GM18511 (cell line): ENCODE data around the gene ICAM5.
"Not testable (repeated sequence)": the region's sequence is repeated elsewhere in the genome, so short reads cannot be mapped to it uniquely, and the experiment has no call there.

Experiments used
- ATAC-seq: cut with Tn5 transposase; IDR thresholded peaks from one replicate; pipeline ENCODE4 v1.9.1; 2021; ENCODE audit warnings: mild to moderate bottlenecking, moderate library complexity; ENCODE audit not compliant: unreplicated experiment

The ICAM5 gene, protein sequence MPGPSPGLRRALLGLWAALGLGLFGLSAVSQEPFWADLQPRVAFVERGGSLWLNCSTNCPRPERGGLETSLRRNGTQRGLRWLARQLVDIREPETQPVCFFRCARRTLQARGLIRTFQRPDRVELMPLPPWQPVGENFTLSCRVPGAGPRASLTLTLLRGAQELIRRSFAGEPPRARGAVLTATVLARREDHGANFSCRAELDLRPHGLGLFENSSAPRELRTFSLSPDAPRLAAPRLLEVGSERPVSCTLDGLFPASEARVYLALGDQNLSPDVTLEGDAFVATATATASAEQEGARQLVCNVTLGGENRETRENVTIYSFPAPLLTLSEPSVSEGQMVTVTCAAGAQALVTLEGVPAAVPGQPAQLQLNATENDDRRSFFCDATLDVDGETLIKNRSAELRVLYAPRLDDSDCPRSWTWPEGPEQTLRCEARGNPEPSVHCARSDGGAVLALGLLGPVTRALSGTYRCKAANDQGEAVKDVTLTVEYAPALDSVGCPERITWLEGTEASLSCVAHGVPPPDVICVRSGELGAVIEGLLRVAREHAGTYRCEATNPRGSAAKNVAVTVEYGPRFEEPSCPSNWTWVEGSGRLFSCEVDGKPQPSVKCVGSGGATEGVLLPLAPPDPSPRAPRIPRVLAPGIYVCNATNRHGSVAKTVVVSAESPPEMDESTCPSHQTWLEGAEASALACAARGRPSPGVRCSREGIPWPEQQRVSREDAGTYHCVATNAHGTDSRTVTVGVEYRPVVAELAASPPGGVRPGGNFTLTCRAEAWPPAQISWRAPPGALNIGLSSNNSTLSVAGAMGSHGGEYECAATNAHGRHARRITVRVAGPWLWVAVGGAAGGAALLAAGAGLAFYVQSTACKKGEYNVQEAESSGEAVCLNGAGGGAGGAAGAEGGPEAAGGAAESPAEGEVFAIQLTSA

GRCh38 chr19:10289836-10290356 is at the start of gene ICAM5:
TSS of gene ICAM5 (plus strand) at chr19:10289952. CDS start at chr19:10290044, 92 bp downstream.
- ATAC-seq = no peak

- not testable (repeated sequence) for ATAC-seq
Measured at GRCh38 chr19:10241826-10242449, 47.8 kb upstream of the ICAM5 start.

DNA sequence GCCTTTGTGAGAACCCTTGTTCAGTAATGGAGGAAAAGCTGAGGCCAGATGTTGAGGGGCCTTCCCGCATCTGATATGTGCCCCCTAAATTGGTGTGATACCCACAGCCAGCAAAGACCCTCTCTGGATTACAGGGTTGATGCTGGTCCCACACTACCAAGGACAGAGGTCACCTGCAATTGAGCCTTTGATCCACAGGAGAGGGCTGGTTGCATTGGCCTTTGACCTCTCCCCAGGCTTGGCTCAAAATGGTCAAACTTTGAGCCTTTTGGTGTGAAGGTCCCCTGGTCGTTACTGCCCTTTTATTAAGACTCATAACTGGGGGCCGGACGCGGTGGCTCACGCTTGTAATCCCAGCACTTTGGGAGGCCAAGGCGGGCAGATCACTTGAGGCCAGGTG is 46.1 kb upstream of the ICAM5 start:
- no peak for ATAC-seq

DNA sequence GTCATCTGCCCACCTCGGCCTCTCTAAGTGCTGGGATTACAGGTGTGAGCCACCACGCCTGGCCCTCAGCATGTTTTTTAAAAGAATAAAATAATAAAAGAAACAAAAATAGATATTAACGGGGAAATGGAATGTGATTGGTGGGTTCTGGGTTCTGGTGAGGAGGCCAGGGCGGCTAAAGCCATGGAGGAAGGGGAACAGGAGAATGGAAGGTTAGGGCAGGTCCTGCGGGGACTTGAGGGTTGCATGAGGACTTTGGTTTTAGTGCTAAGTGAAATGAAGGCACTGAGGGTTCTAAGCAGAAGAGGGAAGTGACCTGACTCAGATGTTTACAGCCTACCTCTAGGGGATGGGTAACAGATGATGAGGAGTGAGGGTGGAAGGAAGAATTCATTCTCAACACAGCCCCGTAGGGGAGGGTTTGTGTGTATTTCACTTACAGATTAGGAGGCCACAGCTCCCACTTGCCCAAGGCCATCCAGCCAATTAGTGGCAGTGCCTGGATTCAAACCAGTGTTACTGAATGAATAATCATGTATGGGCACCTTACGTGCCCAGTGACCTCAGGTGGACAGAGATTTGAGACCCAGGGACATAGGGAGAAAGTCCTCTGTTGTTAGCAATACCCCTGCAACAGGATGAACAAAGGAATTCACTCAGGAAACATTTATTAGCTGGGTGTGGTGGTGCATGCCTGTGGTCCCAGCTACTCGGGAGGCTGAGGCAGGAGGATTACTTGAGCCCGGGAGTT is 44.4 kb upstream of the ICAM5 start:
- ATAC-seq = peak; percentile 44

- no peak for ATAC-seq
Measured at GRCh38 chr19:10246511-10246910, 43.2 kb upstream of the ICAM5 start.

DNA sequence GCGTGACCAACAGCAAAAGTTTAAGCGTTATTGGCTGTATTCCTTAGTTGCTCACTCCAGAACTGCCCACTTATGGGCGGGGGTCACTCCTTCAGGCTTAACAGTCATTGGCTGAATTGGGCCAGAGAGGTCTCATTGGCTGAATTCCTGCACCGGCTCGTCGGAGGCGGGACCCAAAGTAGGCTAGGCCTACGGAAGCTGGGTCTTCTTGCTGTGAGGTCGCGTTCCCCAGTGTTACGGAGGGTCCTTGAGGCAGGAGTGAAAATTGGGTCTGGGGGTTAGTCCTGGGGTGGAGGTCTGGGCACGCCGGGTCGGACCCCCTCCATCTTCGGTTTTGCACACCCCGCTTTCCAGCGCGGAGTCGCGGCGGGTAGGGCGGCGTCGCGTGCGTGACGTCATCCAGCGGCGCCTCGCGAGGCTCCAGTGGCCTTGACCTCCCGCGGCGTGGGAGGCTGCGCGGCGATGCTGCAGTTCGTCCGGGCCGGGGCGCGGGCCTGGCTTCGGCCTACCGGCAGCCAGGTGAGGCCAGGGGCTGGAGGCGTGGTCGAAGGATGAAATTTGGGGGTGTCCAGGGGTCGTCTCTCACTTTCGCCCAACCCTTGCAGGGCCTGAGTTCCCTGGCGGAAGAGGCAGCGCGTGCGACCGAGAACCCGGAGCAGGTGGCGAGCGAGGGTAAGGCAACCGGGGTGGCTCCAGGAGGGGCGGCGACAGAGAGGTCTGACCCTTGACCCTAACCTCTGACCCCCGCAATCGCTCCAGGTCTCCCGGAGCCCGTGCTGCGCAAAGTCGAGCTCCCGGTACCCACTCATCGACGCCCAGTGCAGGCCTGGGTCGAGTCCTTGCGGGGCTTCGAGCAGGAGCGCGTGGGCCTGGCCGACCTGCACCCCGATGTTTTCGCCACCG is 37.7 kb upstream of the ICAM5 start, which contains the start of gene MRPL4:
Gene MRPL4 (plus strand): TSS at position 423 of the 903 bp plus-strand sequence. CDS start 40 bp downstream, at position 463.
- peak; percentile 93 for ATAC-seq

DNA sequence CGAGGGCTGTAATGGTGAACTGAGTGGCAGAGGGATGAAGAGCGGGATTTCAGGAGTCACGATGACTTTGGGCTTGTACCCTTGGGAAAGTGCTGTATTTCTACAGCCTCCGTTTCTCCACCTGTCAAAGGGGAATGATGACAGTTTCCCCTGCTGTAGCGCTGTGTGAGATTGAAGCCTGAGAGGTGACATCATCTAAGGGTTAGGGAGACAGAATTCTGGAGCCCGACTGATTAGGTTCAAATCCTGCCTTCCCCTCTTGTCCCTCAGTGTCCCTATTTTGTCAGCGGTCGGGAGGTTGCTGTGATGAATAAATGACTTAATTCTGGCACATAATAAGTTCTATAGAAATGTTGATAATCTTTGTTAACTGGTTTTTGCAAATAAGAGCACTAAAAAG is 37.0 kb upstream of the ICAM5 start:
- no peak for ATAC-seq

- ATAC-seq = no peak
Measured at GRCh38 chr19:10254244-10254643, 35.5 kb upstream of the ICAM5 start.

- ATAC-seq = no peak
Measured at GRCh38 chr19:10255358-10255757, 34.4 kb upstream of the ICAM5 start.

DNA sequence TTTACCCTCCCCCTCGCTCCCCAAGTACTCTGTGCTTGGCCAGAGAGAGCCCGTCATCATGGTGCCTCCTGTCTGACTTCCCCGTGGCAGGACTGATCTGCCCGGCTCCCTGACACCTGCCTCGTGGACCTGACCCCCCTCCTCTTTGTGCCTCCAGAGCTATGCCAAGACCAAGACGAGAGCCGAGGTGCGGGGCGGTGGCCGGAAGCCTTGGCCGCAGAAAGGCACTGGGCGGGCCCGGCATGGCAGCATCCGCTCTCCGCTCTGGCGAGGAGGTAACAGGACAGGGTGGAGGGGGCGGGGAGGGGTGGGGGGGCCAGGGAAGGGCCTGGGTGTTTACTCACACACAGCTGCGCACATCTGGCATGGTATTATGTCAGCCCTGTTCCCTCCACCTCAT is 33.2 kb upstream of the ICAM5 start:
- no peak for ATAC-seq

DNA sequence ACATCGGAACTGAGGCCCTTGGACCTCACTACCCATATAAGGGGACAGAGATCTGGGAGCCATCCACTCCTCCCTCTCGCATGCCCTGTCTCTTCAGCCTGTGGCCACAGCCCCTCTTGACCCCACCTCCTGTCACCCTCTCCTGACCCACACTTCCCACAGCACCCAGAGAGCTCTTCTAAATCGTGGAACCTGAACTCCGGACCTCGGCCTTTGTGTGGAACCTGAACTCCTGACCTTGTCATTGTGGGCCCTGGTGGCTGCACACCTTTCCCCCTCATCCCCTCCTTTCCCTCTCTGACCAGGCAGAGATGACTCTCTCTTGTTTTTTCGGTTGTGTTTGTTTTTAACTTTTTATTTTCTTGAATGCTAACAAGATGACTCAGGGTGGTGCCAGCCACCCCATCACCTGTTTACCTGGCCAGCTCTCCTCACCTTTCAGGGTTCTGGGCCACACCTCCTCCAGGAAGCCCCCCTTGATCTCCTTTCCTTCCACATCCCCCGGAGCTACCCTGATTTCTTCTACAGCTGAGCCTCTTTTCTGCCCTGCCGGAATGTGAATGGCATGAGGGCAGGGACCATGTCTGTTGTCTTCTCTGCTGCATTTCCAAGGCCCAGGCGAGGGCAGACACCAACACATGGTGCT is 32.7 kb upstream of the ICAM5 start:
- ATAC-seq = no peak

DNA sequence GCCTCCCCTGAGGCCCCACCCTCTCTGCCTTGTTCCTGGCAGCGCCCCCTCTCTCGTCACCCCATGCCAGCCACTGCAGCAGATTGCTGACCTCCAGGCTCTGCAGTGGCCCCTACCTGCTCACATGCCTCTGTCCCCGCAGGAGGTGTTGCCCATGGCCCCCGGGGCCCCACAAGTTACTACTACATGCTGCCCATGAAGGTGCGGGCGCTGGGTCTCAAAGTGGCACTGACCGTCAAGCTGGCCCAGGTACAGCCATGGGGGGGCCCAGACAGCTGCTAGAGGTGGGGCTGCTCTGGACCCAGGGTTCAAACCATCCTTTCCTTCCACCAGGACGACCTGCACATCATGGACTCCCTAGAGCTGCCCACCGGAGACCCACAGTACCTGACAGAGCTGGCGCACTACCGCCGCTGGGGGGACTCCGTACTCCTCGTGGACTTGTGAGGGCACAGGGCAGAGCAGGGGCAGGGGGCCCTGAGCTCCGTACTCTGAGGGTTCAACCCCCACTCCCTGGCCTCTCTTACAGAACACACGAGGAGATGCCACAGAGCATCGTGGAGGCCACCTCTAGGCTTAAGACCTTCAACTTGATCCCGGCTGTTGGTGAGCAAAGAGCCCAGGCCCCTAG is 31.6 kb upstream of the ICAM5 start:
- ATAC-seq = no peak

DNA sequence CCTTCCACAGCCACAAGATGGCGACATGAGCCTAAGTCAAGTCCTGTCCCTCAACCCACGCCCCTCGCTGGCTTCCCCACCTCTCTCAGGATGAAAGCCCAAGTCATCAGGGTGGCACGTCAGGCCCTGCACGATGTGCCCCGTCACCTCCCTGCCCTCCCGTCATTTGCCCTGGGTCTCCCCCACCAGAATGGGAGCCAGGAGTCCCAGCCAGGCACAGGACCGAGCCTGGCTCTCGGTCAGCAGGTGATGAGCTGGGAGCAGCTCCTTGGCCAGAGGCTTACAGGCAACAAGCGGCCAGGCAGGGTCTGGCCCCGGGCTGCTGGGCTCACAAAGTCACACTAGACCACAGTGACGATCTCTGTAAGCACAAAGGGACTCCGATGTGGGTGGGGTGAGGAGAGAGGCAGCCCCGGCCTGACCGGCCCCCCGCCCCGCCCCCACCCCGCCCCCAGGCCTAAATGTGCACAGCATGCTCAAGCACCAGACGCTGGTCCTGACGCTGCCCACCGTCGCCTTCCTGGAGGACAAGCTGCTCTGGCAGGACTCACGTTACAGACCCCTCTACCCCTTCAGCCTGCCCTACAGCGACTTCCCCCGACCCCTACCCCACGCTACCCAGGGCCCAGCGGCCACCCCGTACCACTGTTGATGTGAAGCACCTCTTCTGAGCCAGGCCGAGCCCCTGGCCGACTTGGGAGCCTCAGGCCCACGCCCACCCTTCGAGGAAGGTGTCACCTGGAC is 30.4 kb upstream of the ICAM5 start:
- no peak for ATAC-seq

DNA sequence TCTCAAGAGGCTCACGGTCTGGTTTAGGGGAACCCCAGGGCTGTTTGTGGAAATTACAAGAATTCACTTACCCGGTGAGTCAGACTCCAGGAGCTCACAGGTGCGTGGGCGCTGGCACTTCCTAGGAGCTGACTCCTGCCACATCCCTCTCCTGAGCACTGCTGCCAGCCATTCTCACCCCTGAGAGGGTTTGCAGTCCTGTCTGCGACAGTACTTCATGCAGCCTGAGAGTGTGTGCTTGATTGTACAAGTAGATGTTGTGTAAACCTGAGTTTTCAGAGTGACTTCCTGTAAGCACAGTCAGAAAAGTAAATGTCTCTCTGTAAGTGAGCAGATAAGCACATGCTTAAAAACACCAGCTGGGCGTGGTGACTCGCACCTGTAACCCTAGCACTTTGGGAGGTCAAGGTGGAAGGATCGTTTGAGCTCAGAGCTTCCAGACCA is 29.6 kb upstream of the ICAM5 start:
- ATAC-seq = no peak

- no peak for ATAC-seq
Measured at GRCh38 chr19:10262771-10263170, 27.0 kb upstream of the ICAM5 start.

GRCh38 chr19:10266706-10267105 is 23.0 kb upstream of the ICAM5 start:
- no peak for ATAC-seq

- ATAC-seq = no peak
Measured at GRCh38 chr19:10268071-10268470, 21.7 kb upstream of the ICAM5 start.
